IMR-90 (cell line): Measurements from ENCODE around the gene RASL10B. TPM values are rescaled to one million over a fixed set of nuclear protein-coding genes. Genes with fewer than 3 reads are reported as not detected.

Experiments used
- ATAC-seq: fragments of 200-7000 bp; cut with Tn5 transposase; 2 replicates; pipeline ENCODE4 v1.9.1; 2020; ENCODE audit warnings: low read depth, mild to moderate bottlenecking, moderate library complexity
- BruUV-seq: library from RNA; stranded (reverse); fragments of 400-500 nt; replicated peaks from 2 replicates; lab custom pipeline; 2021; lab: Mats Ljungman, UMichigan
- CTCF ChIA-PET: fragments of 300-600 bp; formaldehyde crosslinking; extraction: SDS; loops from one replicate; lab custom pipeline; 2021; ENCODE audit warnings: antibody characterized with exemption; lab: Yijun Ruan, JAX
- POLR2A ChIA-PET: fragments of 300-600 bp; sonication (Branson Sonifier 250); formaldehyde crosslinking; loops from one replicate; lab custom pipeline; 2022; ENCODE audit warnings: antibody characterized with exemption; ENCODE audit not compliant: unreplicated experiment; lab: Charles Lee
- DNase-seq: peaks from one replicate; pipeline ENCODE4 v3.0.0; 2013
- H2AFZ ChIP-seq: replicated peaks from 2 replicates; pipeline ENCODE3; 2013; ENCODE audit warnings: low read length, mild to moderate bottlenecking; ENCODE audit not compliant: poor library complexity
- H2AK5ac ChIP-seq: 2 replicates; pipeline ENCODE4 v1.6.1; 2013; ENCODE audit warnings: low read depth, low read length, inconsistent platforms
- H2AK9ac ChIP-seq: replicated peaks from 2 replicates; pipeline ENCODE3; 2013; ENCODE audit warnings: mild to moderate bottlenecking, low read depth, low read length, moderate library complexity; ENCODE audit not compliant: poor library complexity
- H2BK120ac ChIP-seq: 2 replicates; pipeline ENCODE4 v1.6.1; 2013; ENCODE audit warnings: low read depth, low read length, inconsistent platforms
- H2BK15ac ChIP-seq: 3 replicates; pipeline ENCODE4 v1.6.1; 2013; ENCODE audit warnings: low read depth, low read length, inconsistent platforms
- H2BK20ac ChIP-seq: 2 replicates; pipeline ENCODE4 v1.6.1; 2013; ENCODE audit warnings: low read depth, mild to moderate bottlenecking, inconsistent platforms, low read length, moderate library complexity
- H2BK5ac ChIP-seq: 2 replicates; pipeline ENCODE4 v1.6.1; 2013; ENCODE audit warnings: mild to moderate bottlenecking, low read depth, low read length, inconsistent platforms; ENCODE audit not compliant: poor library complexity, severe bottlenecking
- H3K14ac ChIP-seq: replicated peaks from 2 replicates; pipeline ENCODE4 v1.6.1; 2013; ENCODE audit warnings: low read depth, low read length, inconsistent platforms
- H3K18ac ChIP-seq: 2 replicates; pipeline ENCODE4 v1.6.1; 2013; ENCODE audit warnings: low read depth, low read length, control low read depth
- H3K23ac ChIP-seq: 2 replicates; pipeline ENCODE4 v1.6.1; 2013; ENCODE audit warnings: low read depth, low read length, inconsistent platforms
- H3K27ac ChIP-seq: 2 replicates; pipeline ENCODE4 v1.5.1; 2013; ENCODE audit warnings: mild to moderate bottlenecking, control low read depth, low read length; ENCODE audit not compliant: insufficient read depth
- H3K27me3 ChIP-seq: 2 replicates; pipeline ENCODE4 v1.6.1; 2013; ENCODE audit warnings: low read length; ENCODE audit not compliant: control insufficient read depth, insufficient read depth
- H3K36me3 ChIP-seq: 2 replicates; pipeline ENCODE4 v1.6.1; 2013; ENCODE audit warnings: low read length, mixed read lengths; ENCODE audit not compliant: control insufficient read depth, insufficient read depth
- H3K4ac ChIP-seq: 2 replicates; pipeline ENCODE4 v1.6.1; 2013; ENCODE audit warnings: low read depth, low read length, inconsistent platforms
- H3K4me1 ChIP-seq: 2 replicates; pipeline ENCODE4 v1.6.1; 2013; ENCODE audit warnings: low read length, mixed read lengths; ENCODE audit not compliant: control insufficient read depth, insufficient read depth
- H3K4me2 ChIP-seq: 2 replicates; pipeline ENCODE4 v1.6.1; 2013; ENCODE audit warnings: low read depth, mild to moderate bottlenecking, control low read depth, low read length, moderate library complexity
- H3K4me3 ChIP-seq: 2 replicates; pipeline ENCODE4 v1.5.1; 2013; ENCODE audit warnings: low read depth, mild to moderate bottlenecking, control low read depth, low read length, moderate library complexity; ENCODE audit not compliant: insufficient read depth
- H3K56ac ChIP-seq: 2 replicates; pipeline ENCODE4 v1.6.1; 2013; ENCODE audit warnings: low read length, inconsistent platforms; ENCODE audit not compliant: insufficient read depth; ENCODE audit errors: extremely low read depth
- H3K79me1 ChIP-seq, 2 experiments: 2 replicates each; pipeline ENCODE4 v1.6.1; 2013; ENCODE audit warnings: low read length in 2 of 2, inconsistent platforms in 1 of 2, low read depth in 1 of 2
- H3K9ac ChIP-seq: 2 replicates; pipeline ENCODE4 v1.6.1; 2013; ENCODE audit warnings: low read depth, low read length, control low read depth
- H3K9me1 ChIP-seq: 2 replicates; pipeline ENCODE4 v1.6.1; 2013; ENCODE audit warnings: low read length, inconsistent platforms; ENCODE audit not compliant: insufficient read depth
- H3K9me3 ChIP-seq: 2 replicates; pipeline ENCODE4 v1.6.1; 2013; ENCODE audit warnings: low read length; ENCODE audit not compliant: control insufficient read depth, insufficient read depth
- H4K20me1 ChIP-seq: 2 replicates; pipeline ENCODE4 v1.6.1; 2013; ENCODE audit warnings: low read length, inconsistent platforms; ENCODE audit not compliant: insufficient read depth
- H4K5ac ChIP-seq: 2 replicates; pipeline ENCODE4 v1.6.1; 2013; ENCODE audit warnings: mild to moderate bottlenecking, low read depth, low read length, control low read depth
- H4K8ac ChIP-seq, 2 experiments: 2 replicates each; pipeline ENCODE4 v1.6.1; 2013; ENCODE audit warnings: low read depth in 2 of 2, low read length in 2 of 2, control low read depth in 1 of 2, inconsistent platforms in 1 of 2
- H4K91ac ChIP-seq: 2 replicates; pipeline ENCODE4 v1.6.1; 2013; ENCODE audit warnings: low read depth, low read length, inconsistent platforms; ENCODE audit not compliant: insufficient read depth
- BHLHE40 ChIP-seq: fragments of 150-350 bp; IDR thresholded peaks from 2 replicates; pipeline ENCODE4 v1.6.1; 2016; ENCODE audit warnings: mild to moderate bottlenecking, low read depth, low read length
- CEBPB ChIP-seq: IDR thresholded peaks from 2 replicates; pipeline ENCODE4 v1.6.1; 2012; ENCODE audit warnings: low read depth, low read length, improper control_type of control experiment
- CTCF ChIP-seq: conservative IDR thresholded peaks from 2 replicates; pipeline ENCODE4 v1.5.1; 2012; ENCODE audit warnings: mild to moderate bottlenecking, low read depth, low read length, improper control_type of control experiment
- FOS ChIP-seq: fragments of 150-350 bp; IDR thresholded peaks from 2 replicates; pipeline ENCODE4 v1.6.1; 2016; ENCODE audit warnings: low read depth, low read length
- MAFK ChIP-seq: IDR thresholded peaks from 2 replicates; pipeline ENCODE4 v1.6.1; 2012; ENCODE audit warnings: low read depth, low read length, improper control_type of control experiment
- MAZ ChIP-seq: IDR thresholded peaks from 2 replicates; pipeline ENCODE4 v1.6.1; 2012; ENCODE audit warnings: low read depth, mild to moderate bottlenecking, low read length, improper control_type of control experiment, moderate library complexity, borderline replicate concordance
- MXI1 ChIP-seq: IDR thresholded peaks from 2 replicates; pipeline ENCODE4 v1.6.1; 2012; ENCODE audit warnings: low read depth, mild to moderate bottlenecking, low read length, moderate library complexity, borderline replicate concordance
- NFE2L2 ChIP-seq: fragments of 150-350 bp; IDR thresholded peaks from 2 replicates; pipeline ENCODE4 v1.6.1; 2016; ENCODE audit warnings: low read depth, mild to moderate bottlenecking, low read length
- RAD21 ChIP-seq: IDR thresholded peaks from 2 replicates; pipeline ENCODE4 v1.6.1; 2012; ENCODE audit warnings: low read length, improper control_type of control experiment
- RCOR1 ChIP-seq: IDR thresholded peaks from 2 replicates; pipeline ENCODE4 v1.6.1; 2012; ENCODE audit warnings: mild to moderate bottlenecking, low read length, improper control_type of control experiment; ENCODE audit not compliant: insufficient replicate concordance
- RFX5 ChIP-seq: IDR thresholded peaks from 2 replicates; pipeline ENCODE4 v1.8.0; 2012; ENCODE audit warnings: low read depth, mild to moderate bottlenecking, low read length, moderate library complexity
- SMC3 ChIP-seq: fragments of 150-350 bp; IDR thresholded peaks from 2 replicates; pipeline ENCODE4 v1.6.1; 2016; ENCODE audit warnings: low read depth, mild to moderate bottlenecking, antibody characterized with exemption, low read length, moderate library complexity
- WGBS, 2 experiments: methylation state at CpG; one replicate each; pipeline versions ENCODE4 v1.1.5 to v1.1.7; 2013; ENCODE audit warnings: missing lambda C conversion rate in 2 of 2; ENCODE audit not compliant: insufficient read length in 1 of 2; ENCODE audit errors: extremely low coverage in 2 of 2; 5-methylcytosine and 5-hydroxymethylcytosine counted together
- dilution Hi-C: fragments of 300-500 bp; cut with HindIII; formaldehyde crosslinking; loops from one replicate; pipeline ENCODE4 v1.14.3; 2018; ENCODE audit warnings: low sequenced_read_pairs; ENCODE audit not compliant: unreplicated experiment
- in situ Hi-C: fragments of 300-500 bp; cut with MboI; formaldehyde crosslinking; loops from 3 replicates; pipeline ENCODE4 v1.14.3; 2019; ENCODE audit warnings: low sequenced_read_pairs, inconsistent platforms, mixed read lengths
- intact Hi-C: fragments of 100-400 bp; cut with micrococcal nuclease; formaldehyde crosslinking; loops from 2 replicates; pipeline ENCODE4 v1.10.0; 2022
- polyA plus RNA-seq, 3 experiments: library from polyadenylated mRNA; depleted of rRNA; stranded (reverse); fragments of >200 nt; gene quantifications; 2 replicates each; pipeline ENCODE4 v1.2.3, GENCODE V29; 2012; ENCODE audit warnings: low replicate concordance in 1 of 3
- total RNA-seq: library from RNA; depleted of rRNA; stranded (reverse); fragments of >200 nt; gene quantifications from 2 replicates; pipeline ENCODE4 v1.2.3, GENCODE V29; 2012
- TF ChIP-seq, protein P1 (sequence below): fragments of 150-350 bp; IDR thresholded peaks from 2 replicates; pipeline ENCODE4 v1.6.1; 2016; ENCODE audit warnings: low read depth, mild to moderate bottlenecking, low read length, moderate library complexity, borderline replicate concordance

RASL10B gene
- total and polyA plus RNA-seq, 2 of the 4 experiments (the other 2 are of a cell fraction), result 4.1 to 4.7 TPM

GRCh38 chr17:35731917-35732805, 722 bp downstream of the RASL10B start:
- no peak overlapping the region for H2BK120ac ChIP-seq
- no peak overlapping the region for H3K23ac ChIP-seq
- DNase-seq (no peak), ATAC-seq (peak; percentile 52)
- no peaks in the 10 kb centered on the region for H3K36me3 ChIP-seq
- ChIA-PET POLR2A (no interaction called here), CTCF (interaction anchor here (0.6 kb wide), 2 partner anchors 42 to 119 kb away, joined by 3 read pairs; no protein-coding TSS in a partner anchor)
- H2BK15ac ChIP-seq, result no peak overlapping the region
- no peak overlapping the region for H4K91ac ChIP-seq
- no TSS peak for BruUV-seq
- H3K9me3 ChIP-seq, result no peaks in the 10 kb centered on the region
- H3K56ac ChIP-seq, result no peak overlapping the region
- H2AK9ac ChIP-seq, result peak overlapping the region; percentile 35
- H3K27me3 ChIP-seq, result no peaks in the 10 kb centered on the region
- peaks cover 0 to 10% of the 10 kb centered on the region in 2 experiments; a peak in 2 of 4 replicates for H3K79me1 ChIP-seq
- H3K27ac ChIP-seq, result no peak overlapping the region
- H3K18ac ChIP-seq, result no peak overlapping the region
- H3K4me1 ChIP-seq, result peaks cover 4% of the 10 kb centered on the region
- H3K4me2 ChIP-seq, result peak overlapping the region; percentile 90
- peaks cover 4% of the 10 kb centered on the region; the same call in 1 of the 2 replicates for H3K9me1 ChIP-seq
- H4K5ac ChIP-seq, result no peak overlapping the region
- intact Hi-C loops, result no loop called here
- H3K4ac ChIP-seq, result no peak overlapping the region
- WGBS, 2 experiments, result 10% methylated on average over 11 of the region's 47 CpGs; no CpG with 5 or more reads in 1 of the 2 experiments
- H3K9ac ChIP-seq, result peak overlapping the region; percentile 69
- 0 out of 2 replicates have a peak, but pooled peaks cover 3% of the 10 kb centered on the region for H4K20me1 ChIP-seq
- peak overlapping the region; percentile 73 for H2AFZ ChIP-seq
- no peak overlapping the region for H4K8ac ChIP-seq
- 0 out of 2 replicates have a peak overlapping the region, but pooled peaks have one; percentile 2 for H2AK5ac ChIP-seq
- no peak overlapping the region; the same call in 1 of the 2 replicates for H3K14ac ChIP-seq
- H2BK20ac ChIP-seq, result no peak overlapping the region
- dilution Hi-C loops, result no loop called here
- H3K4me3 ChIP-seq, result peak overlapping the region; percentile 58
- no peak overlapping the region for H2BK5ac ChIP-seq
- in situ Hi-C loops, result loop anchor here (25.0 kb wide), 1 partner anchor 370 kb away; the partner anchor contains the start of gene SLFN11
- TF ChIP-seq, protein P1, sequence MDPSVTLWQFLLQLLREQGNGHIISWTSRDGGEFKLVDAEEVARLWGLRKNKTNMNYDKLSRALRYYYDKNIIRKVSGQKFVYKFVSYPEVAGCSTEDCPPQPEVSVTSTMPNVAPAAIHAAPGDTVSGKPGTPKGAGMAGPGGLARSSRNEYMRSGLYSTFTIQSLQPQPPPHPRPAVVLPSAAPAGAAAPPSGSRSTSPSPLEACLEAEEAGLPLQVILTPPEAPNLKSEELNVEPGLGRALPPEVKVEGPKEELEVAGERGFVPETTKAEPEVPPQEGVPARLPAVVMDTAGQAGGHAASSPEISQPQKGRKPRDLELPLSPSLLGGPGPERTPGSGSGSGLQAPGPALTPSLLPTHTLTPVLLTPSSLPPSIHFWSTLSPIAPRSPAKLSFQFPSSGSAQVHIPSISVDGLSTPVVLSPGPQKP, result no peak
- TF ChIP-seq RAD21, result no peak
- no peak for TF ChIP-seq CTCF
- TF ChIP-seq RFX5, result no peak
- no peak for TF ChIP-seq NFE2L2
- TF ChIP-seq CEBPB, result no peak
- TF ChIP-seq SMC3, result no peak
- no peak for TF ChIP-seq MAFK
- no peak for TF ChIP-seq RCOR1
- TF ChIP-seq BHLHE40, result no peak
- no peak for TF ChIP-seq MXI1
- TF ChIP-seq FOS, result no peak
- TF ChIP-seq MAZ, result no peak
